Thyroid gland (tissue), 4 donors: ENCODE data around the gene ADAM8.
"Not testable (repeated sequence)": the region's sequence is repeated elsewhere in the genome, so short reads cannot be mapped to it uniquely, and the experiment has no call there.

Source experiments
- POLR2A ChIP-seq, 2 donors: fragments of 450-650 bp; IDR thresholded peaks; one replicate each; pipeline ENCODE4 v1.6.1; 2017; ENCODE audit warnings: antibody characterized with exemption in 2 of 2, mild to moderate bottlenecking in 2 of 2, moderate library complexity in 1 of 2
- TF ChIP-seq, protein P1 (sequence below), 6 experiments: fragments of 200-600 bp in 3 of 6; fragments of 450-650 bp in 3 of 6; sonication (generic) in 3 of 6; IDR thresholded peaks; one replicate each; pipeline ENCODE4 v1.5.1; 2016 to 2019; ENCODE audit warnings: antibody characterized with exemption in 6 of 6, mild to moderate bottlenecking in 2 of 6, inconsistent platforms in 1 of 6, moderate library complexity in 1 of 6

DNA sequence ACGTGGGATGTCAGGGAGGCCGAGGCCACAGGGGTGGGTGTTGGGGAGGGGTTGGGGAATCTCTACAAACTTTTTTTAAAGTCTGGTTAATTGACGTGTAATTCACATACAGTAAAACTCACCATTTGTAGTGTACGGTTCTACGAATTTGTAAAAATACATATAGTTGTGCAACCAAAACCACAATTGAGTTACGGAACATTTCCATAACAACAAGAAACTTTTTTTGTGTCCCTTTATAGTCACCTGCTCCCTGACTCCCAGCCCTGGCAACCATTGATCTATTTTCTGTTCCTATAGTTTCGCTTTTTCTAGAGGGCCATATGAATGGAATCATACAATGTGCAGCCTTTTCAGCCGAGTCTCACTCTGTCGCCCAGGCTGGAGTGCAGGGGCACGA is 41.9 kb downstream of the ADAM8 start:
- not testable (repeated sequence) for TF ChIP-seq POLR2A (IDR thresholded peaks at IDR 0.05)
- TF ChIP-seq, protein P1, sequence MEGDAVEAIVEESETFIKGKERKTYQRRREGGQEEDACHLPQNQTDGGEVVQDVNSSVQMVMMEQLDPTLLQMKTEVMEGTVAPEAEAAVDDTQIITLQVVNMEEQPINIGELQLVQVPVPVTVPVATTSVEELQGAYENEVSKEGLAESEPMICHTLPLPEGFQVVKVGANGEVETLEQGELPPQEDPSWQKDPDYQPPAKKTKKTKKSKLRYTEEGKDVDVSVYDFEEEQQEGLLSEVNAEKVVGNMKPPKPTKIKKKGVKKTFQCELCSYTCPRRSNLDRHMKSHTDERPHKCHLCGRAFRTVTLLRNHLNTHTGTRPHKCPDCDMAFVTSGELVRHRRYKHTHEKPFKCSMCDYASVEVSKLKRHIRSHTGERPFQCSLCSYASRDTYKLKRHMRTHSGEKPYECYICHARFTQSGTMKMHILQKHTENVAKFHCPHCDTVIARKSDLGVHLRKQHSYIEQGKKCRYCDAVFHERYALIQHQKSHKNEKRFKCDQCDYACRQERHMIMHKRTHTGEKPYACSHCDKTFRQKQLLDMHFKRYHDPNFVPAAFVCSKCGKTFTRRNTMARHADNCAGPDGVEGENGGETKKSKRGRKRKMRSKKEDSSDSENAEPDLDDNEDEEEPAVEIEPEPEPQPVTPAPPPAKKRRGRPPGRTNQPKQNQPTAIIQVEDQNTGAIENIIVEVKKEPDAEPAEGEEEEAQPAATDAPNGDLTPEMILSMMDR (IDR thresholded peaks at IDR 0.05): not testable (repeated sequence)
